PFSK-1 (cell line): ENCODE data around the gene LASP1.

ENCODE experiments used
- FOXP2 ChIP-seq: optimal IDR thresholded peaks from 2 replicates; pipeline ENCODE3; 2011; ENCODE audit warnings: borderline replicate concordance, control low read depth, inconsistent platforms; ENCODE audit not compliant: insufficient read depth; ENCODE audit errors: extremely low read length, extremely low read depth
- POLR2AphosphoS5 ChIP-seq: IDR thresholded peaks from 2 replicates; pipeline ENCODE4 v1.6.1; 2012; ENCODE audit warnings: low read depth, mild to moderate bottlenecking, control low read depth, low read length, moderate library complexity
- REST ChIP-seq, 2 experiments: IDR thresholded peaks; 2 replicates each; pipeline versions ENCODE4 v1.6.1 to v1.8.0; 2011 to 2012; ENCODE audit warnings: low read depth in 2 of 2, low read length in 2 of 2, control low read depth in 1 of 2, inconsistent platforms in 1 of 2, mild to moderate bottlenecking in 1 of 2, moderate library complexity in 1 of 2; ENCODE audit not compliant: insufficient read depth in 1 of 2
- SIN3A ChIP-seq: IDR thresholded peaks from 2 replicates; pipeline ENCODE4 v1.6.1; 2012; ENCODE audit warnings: mild to moderate bottlenecking, low read length, moderate library complexity, borderline replicate concordance; ENCODE audit not compliant: insufficient read depth
- TAF1 ChIP-seq: IDR thresholded peaks from 2 replicates; pipeline ENCODE4 v1.6.1; 2012; ENCODE audit warnings: low read length, control low read depth, borderline replicate concordance; ENCODE audit not compliant: insufficient read depth

Gene LASP1

GRCh38 chr17:38871247-38872015 is 1.6 kb downstream of the LASP1 start:
- TF ChIP-seq SIN3A (peak; percentile 47; the same call in 1 of the 2 replicates), POLR2AphosphoS5 (peak; percentile 44; the same call in 1 of the 2 replicates), TAF1 (no peak)

GRCh38 chr17:38872027-38872511 is 2.2 kb downstream of the LASP1 start:
- TF ChIP-seq REST (IDR thresholded peaks at IDR 0.05; ENCODE audit: insufficient read depth in 1 of 2, low read depth in 2 of 2, low read length in 2 of 2) (no peak), FOXP2 (no peak), POLR2AphosphoS5 (no peak), SIN3A (no peak), TAF1 (no peak)

- TF ChIP-seq SIN3A, result no peak
- TF ChIP-seq POLR2AphosphoS5, result no peak
- no peak for TF ChIP-seq TAF1
- no peak for TF ChIP-seq FOXP2
- no peak for TF ChIP-seq REST (IDR thresholded peaks at IDR 0.05; ENCODE audit: insufficient read depth in 1 of 2, low read depth in 2 of 2, low read length in 2 of 2)
These were observed 3.0 kb downstream of the LASP1 start for GRCh38 chr17:38872671-38873385.

GRCh38 chr17:38873640-38874380 is 4.0 kb downstream of the LASP1 start:
- no peak for TF ChIP-seq SIN3A
- TF ChIP-seq TAF1, result no peak
- TF ChIP-seq FOXP2, result no peak
- TF ChIP-seq REST (IDR thresholded peaks at IDR 0.05; ENCODE audit: insufficient read depth in 1 of 2, low read depth in 2 of 2, low read length in 2 of 2), result no peak
- TF ChIP-seq POLR2AphosphoS5, result no peak

GRCh38 chr17:38874505-38875400 is 4.9 kb downstream of the LASP1 start:
- TF ChIP-seq TAF1, result no peak
